ENCODE results near the gene UBE2C.

Gene UBE2C

GRCh38 chr20:45833030-45833882 lies 20.8 kb downstream of the UBE2C start, which contains the start of gene SNX21:
TSS of gene SNX21 (plus strand) at chr20:45833799. CDS start at chr20:45833920, 121 bp downstream.
- DNase-seq (ENCODE audit: low read depth), result no peak
- TF ChIP-seq, protein P1, sequence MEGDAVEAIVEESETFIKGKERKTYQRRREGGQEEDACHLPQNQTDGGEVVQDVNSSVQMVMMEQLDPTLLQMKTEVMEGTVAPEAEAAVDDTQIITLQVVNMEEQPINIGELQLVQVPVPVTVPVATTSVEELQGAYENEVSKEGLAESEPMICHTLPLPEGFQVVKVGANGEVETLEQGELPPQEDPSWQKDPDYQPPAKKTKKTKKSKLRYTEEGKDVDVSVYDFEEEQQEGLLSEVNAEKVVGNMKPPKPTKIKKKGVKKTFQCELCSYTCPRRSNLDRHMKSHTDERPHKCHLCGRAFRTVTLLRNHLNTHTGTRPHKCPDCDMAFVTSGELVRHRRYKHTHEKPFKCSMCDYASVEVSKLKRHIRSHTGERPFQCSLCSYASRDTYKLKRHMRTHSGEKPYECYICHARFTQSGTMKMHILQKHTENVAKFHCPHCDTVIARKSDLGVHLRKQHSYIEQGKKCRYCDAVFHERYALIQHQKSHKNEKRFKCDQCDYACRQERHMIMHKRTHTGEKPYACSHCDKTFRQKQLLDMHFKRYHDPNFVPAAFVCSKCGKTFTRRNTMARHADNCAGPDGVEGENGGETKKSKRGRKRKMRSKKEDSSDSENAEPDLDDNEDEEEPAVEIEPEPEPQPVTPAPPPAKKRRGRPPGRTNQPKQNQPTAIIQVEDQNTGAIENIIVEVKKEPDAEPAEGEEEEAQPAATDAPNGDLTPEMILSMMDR (IDR thresholded peaks at IDR 0.05; ENCODE audit: low read depth, low read length, missing control alignments), result no peak
- H3K4me3 ChIP-seq (ENCODE audit: low read depth, low read length), result peak within 1 kb of the TSS; percentile 61

GRCh38 chr20:45833883-45834796 lies 21.7 kb downstream of the UBE2C start:
- TF ChIP-seq, protein P1 (IDR thresholded peaks at IDR 0.05; ENCODE audit: low read depth, low read length, missing control alignments), result no peak
- DNase-seq (ENCODE audit: low read depth), result no peak

DNA sequence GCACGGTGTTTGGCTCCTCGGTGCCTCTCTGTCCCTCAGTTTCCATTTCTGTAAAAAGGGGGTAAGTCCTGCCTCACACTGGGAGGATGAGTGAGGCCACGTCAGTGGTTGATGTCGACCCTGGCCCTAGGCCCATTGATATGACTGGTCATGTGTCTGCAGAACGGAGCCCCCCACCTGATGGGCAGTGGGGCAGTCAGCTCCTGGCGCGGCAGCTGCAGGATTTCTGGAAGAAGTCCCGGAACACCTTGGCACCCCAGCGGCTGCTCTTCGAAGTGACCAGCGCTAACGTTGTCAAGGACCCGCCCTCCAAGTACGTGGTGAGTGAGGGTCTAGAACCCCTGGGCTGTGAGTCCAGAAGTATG lies 22.3 kb downstream of the UBE2C start:
- TF ChIP-seq, protein P1 (IDR thresholded peaks at IDR 0.05; ENCODE audit: low read depth, low read length, missing control alignments), result no peak
- DNase-seq (ENCODE audit: low read depth), result no peak
- no peak overlapping the region for H3K4me3 ChIP-seq (ENCODE audit: low read depth, low read length)

More at GRCh38 chr20:45833883-45834796, 21.7 kb downstream of the UBE2C start:
- H3K4me3 ChIP-seq (ENCODE audit: low read depth, low read length), result peak overlapping the region; percentile 61

- no peak overlapping the region for H3K4me3 ChIP-seq (ENCODE audit: low read depth, low read length)
- TF ChIP-seq, protein P1 (IDR thresholded peaks at IDR 0.05; ENCODE audit: low read depth, low read length, missing control alignments), result peak; percentile 14
- no peak for DNase-seq (ENCODE audit: low read depth)
Measured at GRCh38 chr20:45835329-45835765, 22.9 kb downstream of the UBE2C start.

DNA sequence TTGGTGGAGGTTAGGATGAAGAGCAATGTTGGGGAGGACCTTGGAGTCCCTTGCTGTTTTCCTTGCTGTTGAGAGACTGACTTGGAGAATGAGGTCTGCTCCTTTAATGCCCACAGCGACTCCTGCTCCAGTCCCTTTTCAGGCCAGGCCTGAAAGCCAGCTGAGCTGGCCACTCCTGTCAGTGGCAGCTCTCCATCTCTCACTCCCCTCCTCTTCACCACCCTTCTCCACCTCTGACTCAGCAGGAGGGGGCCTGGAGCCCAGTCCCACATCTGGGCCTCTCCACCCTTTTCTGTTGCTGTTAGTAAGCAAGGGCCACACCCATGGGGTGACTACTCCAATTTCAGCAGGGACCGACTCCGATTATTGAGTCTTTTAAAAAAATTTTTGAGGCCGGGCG lies 23.4 kb downstream of the UBE2C start:
- TF ChIP-seq, protein P1 (IDR thresholded peaks at IDR 0.05; ENCODE audit: low read depth, low read length, missing control alignments), result no peak
- no peak overlapping the region for H3K4me3 ChIP-seq (ENCODE audit: low read depth, low read length)
- no peak for DNase-seq (ENCODE audit: low read depth)

GRCh38 chr20:45836841-45837240 lies 24.4 kb downstream of the UBE2C start:
- H3K4me3 ChIP-seq (ENCODE audit: low read depth, low read length), result no peak overlapping the region
- TF ChIP-seq, protein P1 (IDR thresholded peaks at IDR 0.05; ENCODE audit: low read depth, low read length, missing control alignments), result no peak
- DNase-seq (ENCODE audit: low read depth), result no peak

All from GM12864 (cell line).